Activated T-helper 1 cell treated with anti-CD3 and anti-CD28 coated beads, Interleukin-12 subunit alpha, Interleukin-12 subunit beta, Interleukin-2, Interleukin-4 antibody, amounts not matched to agents 30 ng/mL and 10 ng/mL and 1 ng/mL, durations not matched to agents 14 hours and 24 hours and 36 hours (primary cell): ENCODE measurements around the gene IL31. TPM values are rescaled to one million over a fixed set of nuclear protein-coding genes. Genes with fewer than 3 reads are reported as not detected.
"Not testable (repeated sequence)": the region's sequence is repeated elsewhere in the genome, so short reads cannot be mapped to it uniquely, and the experiment has no call there.

Experiments used
- DNase-seq: peaks from one replicate; pipeline ENCODE4 v3.0.0; 2021; ENCODE audit warnings: low spot score
- H3K27ac Mint-ChIP-seq: one replicate; pipeline ENCODE4 v1.8.0; 2021; ENCODE audit warnings: mild to moderate bottlenecking, mixed read lengths
- H3K27me3 Mint-ChIP-seq: one replicate; pipeline ENCODE4 v1.8.0; 2022; ENCODE audit warnings: mild to moderate bottlenecking, moderate library complexity, mixed read lengths; ENCODE audit not compliant: insufficient read depth
- H3K36me3 Mint-ChIP-seq: one replicate; pipeline ENCODE4 v1.8.0; 2021; ENCODE audit warnings: low read depth, mixed read lengths
- H3K4me1 Mint-ChIP-seq: one replicate; pipeline ENCODE4 v1.8.0; 2021; ENCODE audit warnings: low read depth, mixed read lengths
- H3K4me3 Mint-ChIP-seq: one replicate; pipeline ENCODE4 v1.8.0; 2021; ENCODE audit warnings: mild to moderate bottlenecking, moderate library complexity, mixed read lengths
- H3K9me3 Mint-ChIP-seq: one replicate; pipeline ENCODE4 v1.8.0; 2021; ENCODE audit warnings: mixed read lengths
- intact Hi-C: fragments of 100-400 bp; cut with micrococcal nuclease; formaldehyde crosslinking; loops from one replicate; pipeline ENCODE4 v1.15.1; 2024
- total RNA-seq: library from RNA; stranded (reverse); gene quantifications from 2 replicates; pipeline ENCODE4 v1.2.3, GENCODE V29; 2022

IL31 gene
- total RNA-seq, 1 donor from 2014 or later = 6.6 TPM

DNA sequence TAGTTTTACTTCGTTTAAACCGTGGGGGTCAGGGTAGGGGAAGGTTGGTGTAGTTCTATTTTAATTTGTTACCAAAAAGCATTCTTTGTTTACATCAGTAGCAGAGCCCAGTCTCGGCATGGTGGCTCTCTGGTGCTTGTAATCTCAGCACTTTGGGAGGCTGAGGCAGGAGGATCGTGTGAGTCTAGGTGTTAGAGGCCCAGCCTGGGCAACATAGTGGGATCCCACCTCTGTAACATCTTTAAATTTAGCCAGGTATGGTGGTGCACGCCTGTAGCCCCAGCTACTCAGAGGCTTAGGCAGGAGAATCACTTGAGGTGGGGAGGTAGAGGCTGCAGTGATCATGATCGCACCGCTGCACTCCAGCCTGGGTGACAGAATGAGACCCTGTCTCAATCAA lies 11.1 kb upstream of the IL31 start:
- no peaks in the 10 kb centered on the region for H3K9me3 Mint-ChIP-seq
- peaks cover 5% of the 10 kb centered on the region for H3K4me1 Mint-ChIP-seq
- no peak for DNase-seq
- no peaks in the 10 kb centered on the region for H3K36me3 Mint-ChIP-seq
- peaks cover 18% of the 10 kb centered on the region for H3K27me3 Mint-ChIP-seq
- intact Hi-C loops = no loop called here
- no peak overlapping the region for H3K27ac Mint-ChIP-seq
- H3K4me3 Mint-ChIP-seq = no peak overlapping the region

DNA sequence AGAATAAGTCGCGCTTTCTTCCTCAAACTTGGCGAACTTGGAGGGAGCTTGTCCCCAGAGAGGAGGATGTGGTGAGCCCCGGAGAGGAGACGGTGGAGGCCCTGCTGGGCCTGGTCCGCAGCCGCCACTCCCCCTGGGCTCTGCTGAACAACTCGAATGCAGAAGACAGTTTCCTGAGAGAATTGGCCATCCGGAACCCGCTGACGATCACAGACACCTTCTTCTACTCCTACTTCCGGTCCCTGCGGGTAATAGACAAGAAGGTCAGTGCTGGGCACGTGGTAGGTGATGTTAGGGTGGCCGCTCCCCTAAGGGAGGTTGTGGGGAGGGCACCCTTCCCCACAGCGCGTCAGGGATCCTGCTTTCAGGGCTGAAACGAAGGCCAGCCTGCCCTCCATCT lies 10.5 kb upstream of the IL31 start:
- intact Hi-C loops = no loop called here
- Mint-ChIP-seq H3K4me3 (no peak overlapping the region), H3K36me3 (no peaks in the 10 kb centered on the region), H3K9me3 (no peaks in the 10 kb centered on the region), H3K27me3 (peaks cover 17% of the 10 kb centered on the region), H3K27ac (peak overlapping the region; percentile 14), H3K4me1 (peaks cover 5% of the 10 kb centered on the region)
- no peak for DNase-seq

DNA sequence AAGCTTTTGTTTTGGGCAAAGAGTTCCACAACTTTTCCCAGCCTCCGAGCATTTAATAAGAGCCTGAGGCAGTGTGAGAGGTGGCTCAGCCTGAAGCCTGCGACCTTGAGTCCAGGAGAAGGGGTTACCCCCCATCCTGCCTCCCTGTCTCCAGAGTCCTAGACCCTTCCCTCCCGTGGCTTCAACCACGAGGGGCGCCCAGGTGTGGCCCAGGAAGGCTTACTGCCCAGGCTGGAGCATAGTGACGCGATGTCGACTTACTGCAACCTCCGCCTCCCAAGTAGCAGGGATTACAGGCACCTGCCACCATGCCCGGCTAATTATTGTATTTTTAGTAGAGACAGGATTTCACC lies 9.5 kb upstream of the IL31 start:
- Mint-ChIP-seq H3K4me1 (peaks cover 5% of the 10 kb centered on the region), H3K27ac (no peak overlapping the region), H3K36me3 (no peaks in the 10 kb centered on the region), H3K4me3 (peak overlapping the region; percentile 33), H3K27me3 (peaks cover 16% of the 10 kb centered on the region), H3K9me3 (no peaks in the 10 kb centered on the region)
- intact Hi-C loops = loop anchor here (2.0 kb wide), 1 partner anchor 17 kb away; no protein-coding TSS in a partner anchor
- no peak for DNase-seq

DNA sequence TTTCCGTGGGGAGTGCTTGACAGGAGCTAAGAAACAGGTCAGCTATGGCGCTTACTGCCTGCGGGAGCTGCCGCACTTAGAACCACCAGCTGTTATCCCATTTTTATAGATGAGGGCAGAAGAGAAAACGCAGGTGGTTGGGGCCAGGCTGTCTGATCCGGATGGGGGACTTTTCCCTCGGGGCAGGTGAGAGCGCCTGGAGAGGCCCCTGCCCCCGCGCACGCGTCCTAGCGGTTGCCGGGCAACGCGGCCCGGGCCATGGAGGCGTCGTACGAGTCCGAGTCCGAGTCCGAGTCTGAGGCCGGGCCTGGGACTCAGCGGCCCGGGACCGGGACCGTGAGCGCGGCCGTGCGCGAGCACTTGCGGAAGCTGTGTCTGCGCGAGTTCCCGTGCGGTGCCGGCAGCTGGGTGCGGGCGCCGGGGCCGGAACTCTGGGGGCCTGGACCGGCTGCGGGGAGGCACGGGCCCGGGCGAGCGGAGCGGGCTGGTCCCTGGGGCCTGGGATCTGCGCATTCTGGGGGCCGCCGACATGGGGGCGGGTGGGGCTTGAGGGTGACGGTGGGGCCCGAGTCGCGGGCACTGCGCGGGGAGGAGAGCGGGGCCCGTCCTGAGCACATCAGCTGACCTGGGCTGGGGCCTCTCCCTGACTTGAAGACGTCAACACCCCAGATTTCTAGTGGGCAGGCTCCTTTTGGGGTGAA lies 9.0 kb upstream of the IL31 start, which contains the start of gene LRRC43:
LRRC43 (plus strand) TSS at position 237 of the 701 bp plus-strand sequence; CDS start at position 259, 22 bp downstream.
- Mint-ChIP-seq H3K4me3 (peak within 1 kb of the TSS; percentile 76), H3K27me3 (peaks cover 16% of the 10 kb centered on the region), H3K36me3 (no peaks in the 10 kb centered on the region), H3K4me1 (peaks cover 5% of the 10 kb centered on the region), H3K27ac (no peak within 1 kb of the TSS), H3K9me3 (no peaks in the 10 kb centered on the region)
- intact Hi-C loops = loop anchor here (2.0 kb wide), 1 partner anchor 16 kb away; no protein-coding TSS in a partner anchor
- peak; percentile 19 for DNase-seq

DNA sequence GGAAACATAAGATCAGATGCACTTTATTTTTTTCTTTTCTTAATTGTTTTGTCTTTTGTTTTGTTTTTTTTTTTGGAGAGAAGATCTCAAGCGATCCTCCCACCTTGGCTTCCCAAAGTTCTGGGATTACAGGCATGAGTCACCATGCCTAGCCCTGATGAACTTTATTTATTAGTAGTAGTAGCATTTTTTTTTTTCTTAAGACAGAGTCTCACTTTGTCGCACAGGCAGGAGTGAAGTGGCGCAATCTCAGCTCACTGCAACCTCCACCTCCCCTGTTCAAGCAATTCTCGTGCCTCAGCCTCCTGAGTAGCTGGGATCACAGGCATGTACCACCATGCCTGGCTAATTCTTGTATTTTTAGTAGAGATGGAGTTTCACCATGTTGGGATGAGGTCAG lies 2.5 kb upstream of the IL31 start:
- H3K36me3 Mint-ChIP-seq, H3K9me3 Mint-ChIP-seq, H3K27ac Mint-ChIP-seq, intact Hi-C loops, DNase-seq, H3K4me3 Mint-ChIP-seq, H3K4me1 Mint-ChIP-seq: not testable (repeated sequence)
- H3K27me3 Mint-ChIP-seq = peaks cover 12% of the 10 kb centered on the region

DNA sequence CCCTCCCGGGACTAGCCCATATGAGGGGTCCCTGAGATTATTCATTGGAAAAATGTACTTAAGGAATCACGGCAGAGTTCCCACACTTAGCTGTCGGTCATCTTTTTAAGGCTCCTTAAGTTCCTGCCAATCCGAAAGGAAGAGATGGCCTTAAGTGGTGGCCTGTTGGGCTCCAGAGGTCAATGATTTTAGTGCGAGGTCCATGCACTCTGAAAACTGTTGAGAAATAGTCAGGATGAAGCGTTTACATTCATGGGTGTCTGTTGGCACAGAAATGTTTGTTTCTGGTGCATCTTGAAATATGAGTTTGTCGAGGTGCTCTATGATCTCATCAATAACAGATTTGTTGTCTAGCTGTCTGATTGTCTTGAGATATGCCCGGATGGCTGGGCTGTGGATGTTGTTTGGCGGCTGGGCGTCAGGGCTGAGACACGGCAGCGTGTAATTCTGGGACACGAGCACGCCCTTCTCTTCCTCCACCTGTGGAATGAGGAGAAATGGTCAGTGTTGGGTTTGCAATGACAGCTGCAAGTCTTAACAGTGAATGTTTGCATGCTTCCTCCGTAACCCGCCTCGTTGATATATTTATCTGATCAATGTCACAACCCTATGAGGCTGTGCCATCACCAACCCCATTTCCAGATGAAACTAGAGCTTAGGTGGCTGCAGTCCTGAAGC lies 1.6 kb downstream of the IL31 start:
- H3K4me3 Mint-ChIP-seq = no peak overlapping the region
- no peaks in the 10 kb centered on the region for H3K36me3 Mint-ChIP-seq
- H3K27me3 Mint-ChIP-seq = peaks cover 8% of the 10 kb centered on the region
- no peaks in the 10 kb centered on the region for H3K4me1 Mint-ChIP-seq
- no peak for DNase-seq
- H3K9me3 Mint-ChIP-seq = no peaks in the 10 kb centered on the region
- no peak overlapping the region for H3K27ac Mint-ChIP-seq
- intact Hi-C loops = no loop called here

DNA sequence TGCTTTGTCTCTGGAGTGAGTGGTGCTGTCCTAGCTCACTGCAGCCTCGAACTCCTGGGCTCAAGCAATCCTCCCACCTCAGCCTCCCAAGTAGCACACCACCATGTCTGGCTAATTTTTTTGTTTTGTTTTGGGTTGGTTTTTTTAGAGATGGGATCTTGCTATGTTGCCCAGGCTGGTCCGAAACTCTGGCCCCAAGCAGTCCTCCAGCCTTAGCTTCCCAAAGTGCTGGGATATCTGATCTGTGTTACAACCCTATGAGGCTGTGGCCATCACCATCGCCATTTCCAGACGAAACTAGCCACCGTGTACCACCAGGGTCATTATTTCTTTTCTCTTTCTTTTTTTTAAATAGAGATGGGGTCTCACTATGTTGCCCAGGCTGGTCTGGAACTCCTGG lies 2.6 kb downstream of the IL31 start:
- no peaks in the 10 kb centered on the region for H3K36me3 Mint-ChIP-seq
- intact Hi-C loops = no loop called here
- no peak for DNase-seq
- peaks cover 10% of the 10 kb centered on the region for H3K4me1 Mint-ChIP-seq
- no peak overlapping the region for H3K27ac Mint-ChIP-seq
- H3K27me3 Mint-ChIP-seq = peaks cover 7% of the 10 kb centered on the region
- H3K4me3 Mint-ChIP-seq = no peak overlapping the region
- no peaks in the 10 kb centered on the region for H3K9me3 Mint-ChIP-seq

DNA sequence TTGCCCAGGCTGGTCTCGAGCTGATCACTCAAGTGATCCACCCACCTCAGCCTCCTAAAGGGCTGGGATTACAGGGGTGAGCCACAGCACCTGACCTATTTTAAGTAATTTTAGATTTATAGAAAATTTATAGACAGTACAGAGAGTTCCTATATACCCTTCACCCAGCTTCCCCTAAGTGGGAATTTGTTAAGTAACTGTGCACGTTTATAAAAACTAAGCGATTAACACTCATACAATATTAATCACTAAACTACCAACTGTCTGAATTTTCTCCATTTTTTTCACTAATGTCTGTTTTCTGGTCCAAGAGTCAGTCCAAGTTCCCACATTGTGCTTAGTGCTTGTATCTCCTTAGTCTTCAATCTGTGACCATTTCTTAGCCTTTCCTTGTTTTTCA lies 5.5 kb downstream of the IL31 start:
- DNase-seq = no peak
- Mint-ChIP-seq H3K4me3 (no peak overlapping the region), H3K4me1 (peaks cover 17% of the 10 kb centered on the region), H3K27me3 (no peaks in the 10 kb centered on the region), H3K9me3 (no peaks in the 10 kb centered on the region), H3K36me3 (no peaks in the 10 kb centered on the region), H3K27ac (no peak overlapping the region)
- intact Hi-C loops = no loop called here

DNA sequence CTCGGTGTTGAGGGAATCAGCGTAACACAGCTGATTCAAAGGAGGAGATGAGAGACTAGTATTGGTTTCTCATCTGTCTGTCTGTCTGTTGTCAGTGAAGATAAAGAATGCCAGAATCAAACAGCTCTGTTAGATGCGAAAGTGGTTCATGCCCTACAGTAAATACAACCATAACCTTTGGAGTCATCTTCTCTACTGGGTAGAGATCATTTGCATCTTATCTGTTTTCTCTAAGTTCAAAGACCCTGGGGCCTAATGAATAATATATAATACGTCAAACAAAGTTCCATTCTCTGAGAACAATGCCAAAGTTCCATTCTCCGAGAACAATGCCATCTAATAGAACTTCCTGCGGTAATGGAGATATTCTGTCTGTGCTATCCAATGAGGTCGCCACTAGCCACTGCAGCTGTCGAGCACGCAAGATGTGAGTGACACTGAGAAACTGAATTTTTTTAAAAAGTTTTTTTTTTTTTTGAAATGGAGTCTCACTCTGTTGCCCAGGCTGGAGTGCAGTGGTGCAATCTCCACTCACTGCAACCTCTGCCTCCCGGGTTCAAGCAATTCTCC lies 6.6 kb downstream of the IL31 start:
- Mint-ChIP-seq H3K27ac (no peak overlapping the region), H3K27me3 (no peaks in the 10 kb centered on the region), H3K4me3 (no peak overlapping the region), H3K4me1 (peaks cover 26% of the 10 kb centered on the region), H3K9me3 (no peaks in the 10 kb centered on the region), H3K36me3 (no peaks in the 10 kb centered on the region)
- intact Hi-C loops = loop anchor here (2.0 kb wide), 2 partner anchors 15 to 85 kb away; partner anchors contain the start of gene LRRC43
- DNase-seq = no peak

DNA sequence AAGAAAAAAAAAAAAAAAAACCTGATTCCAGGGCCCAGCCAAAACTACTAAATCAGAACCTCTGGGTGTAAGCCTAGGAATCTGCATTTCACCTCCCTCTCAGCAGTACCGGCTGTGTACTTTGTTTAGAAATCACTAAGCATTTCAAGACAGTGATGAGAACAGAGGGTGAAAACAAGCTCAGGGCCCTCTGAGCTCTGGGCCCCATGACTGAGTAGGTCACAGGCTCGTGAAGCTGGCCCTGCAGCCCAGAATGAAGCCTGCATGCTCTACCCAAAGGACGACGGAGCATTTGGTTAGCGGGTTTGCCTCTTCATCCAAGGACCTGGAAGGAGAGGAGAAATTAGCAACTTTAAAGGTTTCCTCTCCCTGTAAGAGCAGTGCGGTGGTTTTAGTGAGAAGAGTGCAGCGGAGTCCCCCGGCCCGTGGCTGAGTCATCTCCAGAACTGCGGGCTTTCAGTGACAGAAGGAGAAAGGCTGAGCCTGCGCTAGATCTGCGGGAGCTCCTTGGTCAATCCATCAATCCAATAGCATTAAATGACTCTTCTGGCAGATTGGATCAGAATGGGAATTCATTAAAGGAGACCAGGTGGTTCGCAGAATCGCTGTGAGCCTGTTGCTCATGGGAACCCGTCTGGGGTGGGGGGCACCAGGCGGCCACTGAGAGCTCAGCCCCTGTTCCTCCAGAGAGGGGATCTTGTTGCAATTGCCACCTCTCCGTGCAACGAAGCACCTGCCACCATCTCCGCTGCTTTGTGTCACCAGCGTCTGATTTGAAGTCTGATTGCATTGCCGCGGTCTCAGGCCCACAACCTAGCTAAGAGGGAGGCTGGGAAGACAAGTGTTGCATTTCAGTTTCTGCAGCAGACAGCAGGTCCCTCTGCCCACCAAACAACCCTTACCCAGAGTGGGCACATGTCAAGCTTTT lies 7.3 kb downstream of the IL31 start:
- H3K4me1 Mint-ChIP-seq = peaks cover 34% of the 10 kb centered on the region
- no peaks in the 10 kb centered on the region for H3K36me3 Mint-ChIP-seq
- peak; percentile 48 for DNase-seq
- intact Hi-C loops = loop anchor here (1.0 to 2.0 kb wide), 3 partner anchors 8 to 84 kb away; partner anchors contain the start of genes IL31 and LRRC43
- no peak overlapping the region for H3K4me3 Mint-ChIP-seq
- no peaks in the 10 kb centered on the region for H3K9me3 Mint-ChIP-seq
- no peaks in the 10 kb centered on the region for H3K27me3 Mint-ChIP-seq
- no peak overlapping the region for H3K27ac Mint-ChIP-seq

DNA sequence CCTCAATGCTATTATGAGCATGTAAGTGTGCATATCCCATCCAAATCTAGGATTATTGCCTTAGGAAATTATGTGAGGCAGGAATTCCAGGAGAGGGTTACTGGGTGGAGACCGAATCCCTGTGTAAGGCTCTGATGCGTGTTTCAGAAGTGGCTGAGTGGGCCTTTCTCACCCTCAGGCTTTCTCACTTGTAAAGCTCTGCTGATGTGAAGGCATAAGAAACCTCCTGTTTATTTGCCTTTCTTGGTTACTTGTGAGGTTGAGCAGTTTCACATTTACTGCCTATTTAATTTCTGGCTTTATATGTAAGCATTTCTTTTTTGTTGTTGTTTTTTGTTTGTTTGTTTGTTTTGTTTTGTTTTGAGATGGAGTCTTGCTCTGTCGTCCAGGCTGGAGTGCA lies 11.0 kb downstream of the IL31 start:
- H3K4me3 Mint-ChIP-seq = no peak overlapping the region
- no peaks in the 10 kb centered on the region for H3K9me3 Mint-ChIP-seq
- no peak overlapping the region for H3K27ac Mint-ChIP-seq
- no peaks in the 10 kb centered on the region for H3K36me3 Mint-ChIP-seq
- H3K4me1 Mint-ChIP-seq = peaks cover 36% of the 10 kb centered on the region
- intact Hi-C loops = no loop called here
- no peaks in the 10 kb centered on the region for H3K27me3 Mint-ChIP-seq
- no peak for DNase-seq

DNA sequence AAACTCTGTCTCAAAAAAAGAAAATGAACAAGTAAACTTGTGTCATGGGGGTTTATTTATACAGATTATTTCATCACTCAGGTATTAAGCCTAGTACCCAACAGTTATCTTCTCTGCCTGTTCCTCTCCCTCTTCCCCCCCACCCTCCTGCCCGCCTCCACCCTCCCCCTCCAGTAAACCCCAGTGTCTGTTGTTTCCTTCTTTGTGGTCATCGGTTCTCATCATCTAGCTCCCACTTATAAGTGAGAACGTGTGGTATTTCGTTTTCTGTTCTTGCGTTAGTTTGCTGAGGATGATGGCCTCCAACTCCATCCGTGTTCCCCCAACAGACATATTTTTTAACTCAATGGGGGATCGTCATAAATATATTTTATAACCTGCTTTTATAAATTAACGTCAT lies 12.3 kb downstream of the IL31 start:
- Mint-ChIP-seq H3K27ac (peak overlapping the region; percentile 27), H3K4me1 (peaks cover 29% of the 10 kb centered on the region), H3K27me3 (no peaks in the 10 kb centered on the region), H3K36me3 (no peaks in the 10 kb centered on the region), H3K9me3 (no peaks in the 10 kb centered on the region), H3K4me3 (no peak overlapping the region)
- no peak for DNase-seq
- intact Hi-C loops = loop anchor here (2.0 kb wide), 1 partner anchor 13 kb away; the partner anchor contains the start of gene IL31
